ENCODE results near the gene TBCK. TPM values are rescaled to one million over a fixed set of nuclear protein-coding genes. Genes with fewer than 3 reads are reported as not detected.

Gene TBCK
- total and polyA plus RNA-seq, 2 experiments from 2014 or later: 13.9 to 28.9 TPM

GRCh38 chr4:106297245-106298035 lies 18.6 kb downstream of the TBCK start (continued):
- no peak for TF ChIP-seq ZNF462 (CRISPR knock-in tag; IDR thresholded peaks at IDR 0.05)
- no peak for TF ChIP-seq EZH2 (IDR thresholded peaks at IDR 0.05; ENCODE audit: low read depth, unreplicated experiment)
- TF ChIP-seq STAT1 (IDR thresholded peaks at IDR 0.05; ENCODE audit: unreplicated experiment): no peak

- Histone ChIP-seq H3K4me3 (no peak overlapping the region), H3K79me2 (replicated peaks; ENCODE audit: insufficient read depth) (peaks cover 6% of the 10 kb centered on the region; the same call in 1 of the 2 replicates), H3F3A (replicated peaks; ENCODE audit: low read depth) (no peaks in the 10 kb centered on the region), H3K4me2 (no peak overlapping the region), H4K20me1 (replicated peaks; ENCODE audit: insufficient read depth) (no peaks in the 10 kb centered on the region), H3K36me3 (ENCODE audit: insufficient read depth) (0 out of 2 replicates have a peak, but pooled peaks cover 6% of the 10 kb centered on the region), H3K9me2 (ENCODE audit: insufficient read depth) (no peaks in the 10 kb centered on the region), H3K4me1 (ENCODE audit: insufficient read depth) (peaks cover 15% of the 10 kb centered on the region), H2AFZ (no peak overlapping the region), H3K27ac (ENCODE audit: low read depth) (no peak overlapping the region), H3K27me3 (ENCODE audit: insufficient read depth) (no peaks in the 10 kb centered on the region)
- no peaks in the 10 kb centered on the region for H3K9me3 Mint-ChIP-seq
- peaks cover 7% of the 10 kb centered on the region; the same call in 2 of the 3 replicates for H3K36me3 Mint-ChIP-seq (ENCODE audit: low read depth)
- DNase-seq (ENCODE audit: low spot score) (no peak), ATAC-seq (no peak)
- no peak overlapping the region for H3K4me3 Mint-ChIP-seq
- no peaks in the 10 kb centered on the region for H3K27me3 Mint-ChIP-seq (ENCODE audit: insufficient read depth, low read depth, poor library complexity)
- peaks cover 16% of the 10 kb centered on the region for H3K4me1 Mint-ChIP-seq
- no peak overlapping the region for H3K27ac Mint-ChIP-seq
- TF ChIP-seq NANOG (IDR thresholded peaks at IDR 0.05; ENCODE audit: borderline replicate concordance) (no peak), CREB1 (CRISPR knock-in tag; IDR thresholded peaks at IDR 0.05; ENCODE audit: low read depth) (no peak), JUNB (IDR thresholded peaks at IDR 0.05; ENCODE audit: unreplicated experiment) (no peak), STAT1 (IDR thresholded peaks at IDR 0.05; ENCODE audit: unreplicated experiment) (no peak), EZH2phosphoT487 (IDR thresholded peaks at IDR 0.05; ENCODE audit: unreplicated experiment) (no peak), ZNF114 (CRISPR knock-in tag; IDR thresholded peaks at IDR 0.05) (no peak), ZNF331 (CRISPR knock-in tag; IDR thresholded peaks at IDR 0.05; ENCODE audit: low read depth) (no peak), POLR2AphosphoS5 (IDR thresholded peaks at IDR 0.05; ENCODE audit: low read depth) (no peak), EZH2 (IDR thresholded peaks at IDR 0.05; ENCODE audit: low read depth, unreplicated experiment) (no peak), REST (IDR thresholded peaks at IDR 0.05; ENCODE audit: unreplicated experiment) (no peak), CTCF (conservative IDR thresholded peaks at IDR 0.05; ENCODE audit: low read depth in 2 of 2) (no peak)
These were observed 21.9 kb downstream of the TBCK start for GRCh38 chr4:106294062-106294461.

All from GM23338 (cell line).